ENCODE data around the gene OR7C1.

The OR7C1 gene

GRCh38 chr19:14764401-14764800 lies 70.6 kb downstream of the OR7C1 start:
- no peak for TF ChIP-seq CTCF (IDR thresholded peaks at IDR 0.05; ENCODE audit: extremely low read depth, insufficient read depth, missing control alignments)
- DNase-seq (ENCODE audit: low spot score): no peak
- in situ Hi-C loops (cut with MboI; ENCODE audit: low pct_unique_long_range_greater_than_20kb, low sequenced_read_pairs, unreplicated experiment): no loop called here

- TF ChIP-seq CTCF (IDR thresholded peaks at IDR 0.05; ENCODE audit: extremely low read depth, insufficient read depth, missing control alignments): no peak
- in situ Hi-C loops (cut with MboI; ENCODE audit: low pct_unique_long_range_greater_than_20kb, low sequenced_read_pairs, unreplicated experiment): no loop called here
- no peak for DNase-seq (ENCODE audit: low spot score)
Observed at GRCh38 chr19:14763497-14764145, 71.4 kb downstream of the OR7C1 start.

GRCh38 chr19:14762111-14762510 lies 72.9 kb downstream of the OR7C1 start:
- DNase-seq (ENCODE audit: low spot score): no peak
- no peak for TF ChIP-seq CTCF (IDR thresholded peaks at IDR 0.05; ENCODE audit: extremely low read depth, insufficient read depth, missing control alignments)
- in situ Hi-C loops (cut with MboI; ENCODE audit: low pct_unique_long_range_greater_than_20kb, low sequenced_read_pairs, unreplicated experiment): no loop called here

GRCh38 chr19:14761607-14762006 lies 73.4 kb downstream of the OR7C1 start:
- in situ Hi-C loops (cut with MboI; ENCODE audit: low pct_unique_long_range_greater_than_20kb, low sequenced_read_pairs, unreplicated experiment): no loop called here
- DNase-seq (ENCODE audit: low spot score): no peak

GRCh38 chr19:14758816-14759215 lies 76.2 kb downstream of the OR7C1 start:
- no peak for TF ChIP-seq CTCF (IDR thresholded peaks at IDR 0.05; ENCODE audit: extremely low read depth, insufficient read depth, missing control alignments)
- in situ Hi-C loops (cut with MboI; ENCODE audit: low pct_unique_long_range_greater_than_20kb, low sequenced_read_pairs, unreplicated experiment): no loop called here
- DNase-seq (ENCODE audit: low spot score): no peak

More at GRCh38 chr19:14761607-14762006, 73.4 kb downstream of the OR7C1 start:
- TF ChIP-seq CTCF (IDR thresholded peaks at IDR 0.05; ENCODE audit: extremely low read depth, insufficient read depth, missing control alignments): no peak

GRCh38 chr19:14748601-14749000 lies 86.4 kb downstream of the OR7C1 start:
- no peak for DNase-seq (ENCODE audit: low spot score)
- in situ Hi-C loops (cut with MboI; ENCODE audit: low pct_unique_long_range_greater_than_20kb, low sequenced_read_pairs, unreplicated experiment): no loop called here
- TF ChIP-seq CTCF (IDR thresholded peaks at IDR 0.05; ENCODE audit: extremely low read depth, insufficient read depth, missing control alignments): no peak

All from GM13977 (cell line).